PC-9 (cell line): Measurements from ENCODE around the gene PANK3. TPM values are rescaled to one million over a fixed set of nuclear protein-coding genes. Genes with fewer than 3 reads are reported as not detected.
A peak's percentile ranks its signal among the peaks of the same experiment; 100 is the strongest.
"Not testable (repeated sequence)": the region's sequence is repeated elsewhere in the genome, so short reads cannot be mapped to it uniquely, and the experiment has no call there.

Experiments
- BruUV-seq: library from RNA; stranded (reverse); fragments of 400-500 nt; replicated peaks from 2 replicates; lab custom pipeline; 2021; lab: Mats Ljungman, UMichigan
- CTCF ChIA-PET: fragments of 300-600 bp; sonication (Branson Sonifier 250); formaldehyde crosslinking; loops from one replicate; lab custom pipeline; 2022; ENCODE audit warnings: antibody characterized with exemption; lab: Charles Lee
- POLR2A ChIA-PET: fragments of 300-600 bp; sonication (Branson Sonifier 250); formaldehyde crosslinking; loops from one replicate; lab custom pipeline; 2022; ENCODE audit warnings: antibody characterized with exemption; ENCODE audit not compliant: unreplicated experiment; lab: Charles Lee
- DNase-seq, 2 experiments: peaks; one replicate each; pipeline versions ENCODE4 v3.0.0 to v3.0.0-alpha.2; 2015 to 2022; ENCODE audit warnings: mixed read lengths in 1 of 2
- H2AFZ ChIP-seq: fragments of 200-600 bp; sonication (generic); 2 replicates; pipeline ENCODE4 v1.8.1; 2017; ENCODE audit warnings: antibody characterized with exemption
- H3F3A ChIP-seq: fragments of 200-600 bp; sonication (generic); 2 replicates; pipeline ENCODE4 v1.8.1; 2017; ENCODE audit warnings: antibody characterized with exemption, mild to moderate bottlenecking, low read depth; ENCODE audit not compliant: insufficient read depth
- H3K27ac ChIP-seq: fragments of 200-600 bp; sonication (generic); 2 replicates; pipeline ENCODE4 v1.6.1; 2016; ENCODE audit warnings: mixed run types
- H3K27me3 ChIP-seq: fragments of 200-600 bp; sonication (generic); 2 replicates; pipeline ENCODE4 v1.6.1; 2016; ENCODE audit warnings: low read depth, mixed run types; ENCODE audit not compliant: insufficient read depth
- H3K36me3 ChIP-seq: fragments of 200-600 bp; sonication (generic); 2 replicates; pipeline ENCODE4 v1.6.1; 2016; ENCODE audit warnings: low read depth, mixed run types
- H3K4me1 ChIP-seq: fragments of 200-600 bp; sonication (generic); replicated peaks from 2 replicates; pipeline ENCODE4 v1.6.1; 2016; ENCODE audit warnings: mixed run types; ENCODE audit not compliant: insufficient read depth
- H3K4me2 ChIP-seq: fragments of 200-600 bp; sonication (generic); 2 replicates; pipeline ENCODE4 v1.6.1; 2017; ENCODE audit warnings: mixed run types
- H3K4me3 ChIP-seq: fragments of 200-600 bp; sonication (generic); 2 replicates; pipeline ENCODE4 v1.6.1; 2016; ENCODE audit warnings: mixed run types
- H3K79me2 ChIP-seq: fragments of 200-600 bp; sonication (generic); 2 replicates; pipeline ENCODE4 v1.6.1; 2017; ENCODE audit warnings: low read depth, mixed run types
- H3K9me2 ChIP-seq: fragments of 200-600 bp; sonication (generic); 2 replicates; pipeline ENCODE4 v1.8.1; 2017; ENCODE audit warnings: mild to moderate bottlenecking; ENCODE audit not compliant: insufficient read depth
- H3K9me3 ChIP-seq: fragments of 200-600 bp; sonication (generic); 2 replicates; pipeline ENCODE4 v1.8.1; 2016; ENCODE audit warnings: low read depth; ENCODE audit not compliant: insufficient read depth
- H4K20me1 ChIP-seq: fragments of 200-600 bp; sonication (generic); 2 replicates; pipeline ENCODE4 v1.8.1; 2017; ENCODE audit not compliant: insufficient read depth
- EZH2 ChIP-seq: fragments of 200-600 bp; sonication (generic); IDR thresholded peaks from 2 replicates; pipeline ENCODE4 v1.8.0; 2017; ENCODE audit warnings: antibody characterized with exemption, low read depth
- intact Hi-C: fragments of 100-400 bp; cut with micrococcal nuclease; formaldehyde crosslinking; loops from one replicate; pipeline ENCODE4 v1.10.0; 2022; ENCODE audit not compliant: unreplicated experiment
- total RNA-seq: library from RNA; stranded (reverse); gene quantifications from 2 replicates; pipeline ENCODE4 v1.2.3, GENCODE V29; 2021
- TF ChIP-seq, protein P1 (sequence below): fragments of 200-600 bp; sonication (generic); conservative IDR thresholded peaks from 2 replicates; pipeline ENCODE4 v1.6.1; 2017; ENCODE audit warnings: mixed run types, antibody characterized with exemption, mild to moderate bottlenecking, moderate library complexity

Gene PANK3
- total RNA-seq, 1 experiment from 2014 or later, result 60.8 TPM

DNA sequence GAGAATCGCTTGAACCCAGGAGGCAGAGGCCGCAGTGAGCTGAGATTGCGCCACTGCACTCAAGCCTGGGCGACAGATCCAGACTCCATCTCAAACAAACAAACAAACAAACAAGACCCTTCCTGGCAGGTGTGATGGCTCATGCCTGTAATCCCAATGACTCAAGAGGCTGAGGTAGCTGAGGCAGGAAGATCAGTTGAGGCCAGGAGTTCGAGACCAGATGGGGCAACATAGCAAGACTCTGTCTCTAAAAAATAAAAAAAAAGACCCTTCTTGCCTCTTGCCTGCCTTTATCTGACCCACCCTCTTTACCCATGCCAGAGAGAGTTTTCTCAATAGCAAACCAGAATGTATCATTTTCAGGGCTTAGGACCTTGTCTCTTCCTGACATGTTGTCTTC is 8.8 kb upstream of the PANK3 start:
- no TSS peak for BruUV-seq
- no peak overlapping the region for H2AFZ ChIP-seq
- H3K27ac ChIP-seq, result no peak overlapping the region
- no peaks in the 10 kb centered on the region for H3F3A ChIP-seq
- no peaks in the 10 kb centered on the region for H3K36me3 ChIP-seq
- CTCF ChIA-PET, result no interaction called here
- no peaks in the 10 kb centered on the region for H3K79me2 ChIP-seq
- H3K4me1 ChIP-seq, result peaks cover 33% of the 10 kb centered on the region
- no peaks in the 10 kb centered on the region for H3K9me2 ChIP-seq
- no peak overlapping the region for H3K4me3 ChIP-seq
- TF ChIP-seq EZH2, result no peak
- TF ChIP-seq, protein P1, sequence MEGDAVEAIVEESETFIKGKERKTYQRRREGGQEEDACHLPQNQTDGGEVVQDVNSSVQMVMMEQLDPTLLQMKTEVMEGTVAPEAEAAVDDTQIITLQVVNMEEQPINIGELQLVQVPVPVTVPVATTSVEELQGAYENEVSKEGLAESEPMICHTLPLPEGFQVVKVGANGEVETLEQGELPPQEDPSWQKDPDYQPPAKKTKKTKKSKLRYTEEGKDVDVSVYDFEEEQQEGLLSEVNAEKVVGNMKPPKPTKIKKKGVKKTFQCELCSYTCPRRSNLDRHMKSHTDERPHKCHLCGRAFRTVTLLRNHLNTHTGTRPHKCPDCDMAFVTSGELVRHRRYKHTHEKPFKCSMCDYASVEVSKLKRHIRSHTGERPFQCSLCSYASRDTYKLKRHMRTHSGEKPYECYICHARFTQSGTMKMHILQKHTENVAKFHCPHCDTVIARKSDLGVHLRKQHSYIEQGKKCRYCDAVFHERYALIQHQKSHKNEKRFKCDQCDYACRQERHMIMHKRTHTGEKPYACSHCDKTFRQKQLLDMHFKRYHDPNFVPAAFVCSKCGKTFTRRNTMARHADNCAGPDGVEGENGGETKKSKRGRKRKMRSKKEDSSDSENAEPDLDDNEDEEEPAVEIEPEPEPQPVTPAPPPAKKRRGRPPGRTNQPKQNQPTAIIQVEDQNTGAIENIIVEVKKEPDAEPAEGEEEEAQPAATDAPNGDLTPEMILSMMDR, result no peak
- H3K27me3 ChIP-seq, result no peaks in the 10 kb centered on the region
- DNase-seq, result no peak
- no peaks in the 10 kb centered on the region for H4K20me1 ChIP-seq
- POLR2A ChIA-PET, result interaction anchor here (0.6 kb wide), 1 partner anchor 25 kb away, joined by 4 read pairs; no protein-coding TSS in a partner anchor
- intact Hi-C loops, result no loop called here
- no peak overlapping the region for H3K4me2 ChIP-seq
- H3K9me3 ChIP-seq, result no peaks in the 10 kb centered on the region

DNA sequence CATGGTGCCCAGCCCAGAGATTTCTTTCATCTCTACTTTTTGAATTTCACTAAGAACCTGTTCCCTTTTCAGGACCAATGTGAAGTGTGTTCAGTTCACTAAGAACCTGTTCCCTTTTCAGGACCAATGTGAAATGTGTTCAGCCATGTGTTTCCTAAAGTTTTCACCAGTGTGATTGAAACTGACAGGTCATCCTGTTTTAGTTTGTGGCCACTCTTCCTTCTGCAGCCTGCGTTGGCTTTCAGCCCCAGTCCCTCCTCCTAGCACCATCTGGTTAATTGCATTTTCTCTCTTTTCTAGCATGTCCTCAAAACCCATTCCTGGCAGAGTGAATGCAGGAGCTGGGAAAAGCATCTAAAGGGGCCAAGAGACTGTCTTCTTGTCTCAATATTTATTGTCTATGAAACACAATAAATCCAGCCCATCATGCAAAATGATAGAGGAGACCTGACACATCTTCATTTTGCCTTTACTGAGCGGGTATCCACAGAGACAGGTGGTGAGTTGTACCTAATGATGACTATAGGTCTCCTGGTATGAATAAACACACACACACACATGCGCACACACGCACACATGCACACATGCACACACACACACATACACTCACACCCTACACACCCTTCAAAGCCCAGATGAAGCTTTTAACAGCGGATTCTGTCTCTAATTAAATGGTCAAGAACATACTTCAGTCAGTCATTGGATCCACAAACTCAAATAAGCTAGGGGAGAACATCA is 6.1 kb upstream of the PANK3 start:
- H3K9me2 ChIP-seq, result no peaks in the 10 kb centered on the region
- H3K36me3 ChIP-seq, result no peaks in the 10 kb centered on the region
- TF ChIP-seq, protein P1, result no peak
- H2AFZ ChIP-seq, result no peak overlapping the region
- H3K79me2 ChIP-seq, result no peaks in the 10 kb centered on the region
- no peak overlapping the region for H3K27ac ChIP-seq
- H3K4me1 ChIP-seq, result peaks cover 19% of the 10 kb centered on the region
- no peaks in the 10 kb centered on the region for H3F3A ChIP-seq
- no peaks in the 10 kb centered on the region for H3K27me3 ChIP-seq
- intact Hi-C loops, result no loop called here
- ChIA-PET POLR2A (no interaction called here), CTCF (no interaction called here)
- no peaks in the 10 kb centered on the region for H3K9me3 ChIP-seq
- BruUV-seq, result no TSS peak
- no peak for DNase-seq
- H3K4me3 ChIP-seq, result no peak overlapping the region
- no peaks in the 10 kb centered on the region for H4K20me1 ChIP-seq
- no peak overlapping the region for H3K4me2 ChIP-seq

DNA sequence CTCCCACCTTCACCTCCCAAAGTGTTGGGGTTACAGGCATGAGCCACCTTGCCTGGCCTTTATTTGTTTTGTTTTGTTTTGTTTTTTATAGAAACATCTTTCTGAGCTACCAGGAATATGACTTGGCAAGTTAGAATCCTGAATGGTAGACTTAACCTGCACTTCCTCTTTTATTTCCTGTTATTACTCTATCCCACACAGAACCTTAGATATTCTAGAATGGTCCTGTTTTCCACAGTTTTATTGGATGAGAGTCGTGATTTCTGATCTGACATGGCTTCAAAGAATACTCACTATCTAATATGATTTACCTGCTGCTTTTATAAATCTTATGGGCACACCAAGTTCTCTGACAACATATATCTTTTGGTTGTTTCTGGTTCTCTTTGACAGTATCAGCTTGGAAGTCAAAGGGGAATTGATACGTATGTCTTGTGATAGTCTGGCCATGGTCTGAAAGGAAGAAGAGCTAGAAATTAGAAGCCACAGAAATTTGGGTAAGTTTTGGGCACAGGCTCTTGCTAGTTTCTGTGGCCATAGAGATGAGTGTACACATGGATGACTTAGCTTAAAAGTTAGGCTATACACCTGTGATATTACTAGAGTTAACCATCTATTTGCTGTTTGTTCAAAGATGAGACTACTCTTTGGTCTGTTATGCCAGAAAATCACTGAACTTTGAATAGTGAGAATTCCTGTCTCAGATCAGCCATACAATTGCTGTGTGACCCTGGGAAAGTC is 4.7 kb upstream of the PANK3 start:
- ChIA-PET CTCF (no interaction called here), POLR2A (no interaction called here)
- no peaks in the 10 kb centered on the region for H3K9me2 ChIP-seq
- no peaks in the 10 kb centered on the region for H3K36me3 ChIP-seq
- H3K4me2 ChIP-seq, result no peak overlapping the region
- no peaks in the 10 kb centered on the region for H3K27me3 ChIP-seq
- H3K27ac ChIP-seq, result no peak overlapping the region
- no peak for TF ChIP-seq EZH2
- TF ChIP-seq, protein P1, result no peak
- H3F3A ChIP-seq, result no peaks in the 10 kb centered on the region
- H3K4me1 ChIP-seq, result 0 out of 2 replicates have a peak, but pooled peaks cover 8% of the 10 kb centered on the region
- intact Hi-C loops, result no loop called here
- BruUV-seq, result no TSS peak
- peaks cover 1% of the 10 kb centered on the region for H3K79me2 ChIP-seq
- no peak for DNase-seq
- H3K4me3 ChIP-seq, result no peak overlapping the region
- no peaks in the 10 kb centered on the region for H4K20me1 ChIP-seq
- no peaks in the 10 kb centered on the region for H3K9me3 ChIP-seq
- no peak overlapping the region for H2AFZ ChIP-seq

DNA sequence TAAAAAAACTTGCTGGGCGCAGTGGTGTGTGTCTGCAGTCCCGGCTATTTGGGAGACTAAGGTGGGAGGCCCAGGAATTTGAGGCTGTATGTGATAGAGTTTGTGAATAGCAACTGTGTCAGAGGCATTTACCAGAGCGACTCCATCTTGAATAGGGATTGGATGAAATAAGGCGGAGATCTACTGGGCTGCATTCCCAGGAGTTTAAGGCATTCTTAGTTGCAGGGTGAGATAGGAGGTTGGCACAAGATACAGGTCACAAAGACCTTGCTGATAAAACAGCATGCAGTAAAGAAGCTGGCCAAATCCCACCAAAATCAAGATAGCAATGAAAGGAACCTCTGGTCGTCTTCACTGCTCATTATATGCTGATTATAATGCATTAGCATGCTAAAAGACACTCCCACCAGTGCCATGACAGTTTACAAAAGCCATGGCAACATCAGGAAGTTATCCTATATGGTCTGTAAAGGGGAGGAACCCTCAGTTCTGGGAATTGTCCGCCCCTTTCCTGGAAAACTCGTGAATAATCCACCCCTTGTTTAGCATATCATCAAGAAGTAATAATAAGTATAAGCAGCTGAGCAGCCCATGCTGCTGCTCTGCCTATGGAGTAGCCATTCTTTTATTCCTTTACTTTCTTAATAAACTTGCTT is 1.8 kb upstream of the PANK3 start:
- CTCF ChIA-PET, result not testable (repeated sequence)

More for the DNA sequence above, 1.8 kb upstream of the PANK3 start:
- H3K4me3 ChIP-seq, H3K27me3 ChIP-seq, H3K36me3 ChIP-seq, H3K9me3 ChIP-seq, H3K9me2 ChIP-seq, H3K27ac ChIP-seq, H3F3A ChIP-seq, POLR2A ChIA-PET, H2AFZ ChIP-seq, BruUV-seq, DNase-seq, intact Hi-C loops: not testable (repeated sequence)
- peak overlapping the region; percentile 93; the same call in 1 of the 2 replicates for H3K4me2 ChIP-seq
- H3K79me2 ChIP-seq, result peaks cover 30% of the 10 kb centered on the region
- peaks cover 20% of the 10 kb centered on the region for H4K20me1 ChIP-seq
- H3K4me1 ChIP-seq, result peaks cover 21% of the 10 kb centered on the region
